HG02973 (cell line): ENCODE results near the gene PPP6R3.
"Not testable (repeated sequence)": the region's sequence is repeated elsewhere in the genome, so short reads cannot be mapped to it uniquely, and the experiment has no call there.

Source experiments
- ATAC-seq: cut with Tn5 transposase; IDR thresholded peaks from one replicate; pipeline ENCODE4 v1.9.1; 2021; ENCODE audit warnings: moderate library complexity; ENCODE audit not compliant: unreplicated experiment

Gene PPP6R3

GRCh38 chr11:68436162-68436888 is 24.2 kb upstream of the PPP6R3 start:
- ATAC-seq: no peak

DNA sequence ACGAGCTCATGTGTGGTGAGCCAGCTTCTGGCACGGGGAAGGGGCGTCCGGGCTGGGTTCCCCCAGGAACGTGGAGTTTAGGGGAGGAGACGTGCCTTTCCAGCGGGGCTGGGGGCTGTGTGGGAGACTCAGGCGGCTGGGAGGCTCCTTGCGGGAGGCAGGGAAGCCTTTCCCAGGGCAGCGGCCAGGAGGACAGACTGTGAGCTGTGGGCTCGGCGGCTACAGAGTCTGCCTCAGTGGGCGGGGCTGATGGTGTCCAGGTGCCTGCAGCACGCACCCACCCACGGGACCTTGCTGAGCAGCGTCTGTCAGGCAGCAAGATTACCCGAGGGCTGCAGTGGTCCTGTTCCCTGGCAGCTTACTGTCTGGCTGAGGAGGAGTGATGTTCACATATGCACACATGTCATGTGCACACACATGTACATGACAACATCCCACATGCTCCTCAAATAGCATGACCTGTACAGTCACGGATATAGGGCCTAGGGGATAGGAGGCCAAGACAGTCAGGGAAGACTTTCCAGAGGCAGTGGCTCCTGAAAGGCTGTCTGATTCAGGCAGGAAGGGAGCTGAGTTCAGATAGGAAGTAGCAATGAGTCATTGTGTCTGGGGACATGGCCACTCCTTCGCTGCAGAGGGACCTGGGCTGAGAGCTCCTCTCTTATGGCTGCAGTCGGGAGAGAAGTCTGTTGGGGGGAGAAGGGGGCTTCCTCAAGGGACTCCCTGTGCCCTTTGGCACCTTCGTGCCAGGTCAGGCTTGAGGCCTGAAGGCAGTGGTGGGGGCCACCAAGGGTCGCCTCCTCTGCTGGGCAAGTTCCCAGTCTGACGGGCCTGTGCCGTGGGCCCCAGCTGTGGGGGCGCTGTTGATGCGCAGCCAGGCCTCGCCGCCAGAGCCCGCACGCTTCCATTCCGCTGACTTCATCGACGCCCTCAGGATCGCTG is 23.3 kb upstream of the PPP6R3 start:
- ATAC-seq: no peak

GRCh38 chr11:68437927-68438657 is 22.5 kb upstream of the PPP6R3 start:
- ATAC-seq: no peak

- ATAC-seq: no peak
Measured at GRCh38 chr11:68438658-68439259, 21.8 kb upstream of the PPP6R3 start.

GRCh38 chr11:68439355-68440065 is 21.0 kb upstream of the PPP6R3 start:
- ATAC-seq: no peak

DNA sequence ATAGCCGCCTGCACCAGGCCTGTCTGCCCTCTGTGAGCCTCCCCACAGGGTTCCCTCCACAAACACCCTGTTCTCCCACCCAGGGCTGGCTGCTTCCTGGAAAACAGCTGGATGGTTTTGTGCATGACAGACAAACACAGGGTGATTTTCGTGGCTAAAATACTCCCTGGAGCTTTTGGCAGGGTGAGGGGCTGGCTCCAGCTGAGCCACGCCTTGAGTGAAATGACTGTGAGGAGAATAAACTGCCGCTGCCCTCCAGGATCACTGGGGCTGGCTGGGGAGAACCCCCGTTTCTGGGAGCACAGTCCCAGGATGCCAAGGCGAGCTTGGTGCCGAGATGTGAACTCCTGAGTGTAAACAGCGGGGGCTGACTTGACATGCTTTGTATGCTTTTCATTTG is 20.3 kb upstream of the PPP6R3 start:
- ATAC-seq: no peak

DNA sequence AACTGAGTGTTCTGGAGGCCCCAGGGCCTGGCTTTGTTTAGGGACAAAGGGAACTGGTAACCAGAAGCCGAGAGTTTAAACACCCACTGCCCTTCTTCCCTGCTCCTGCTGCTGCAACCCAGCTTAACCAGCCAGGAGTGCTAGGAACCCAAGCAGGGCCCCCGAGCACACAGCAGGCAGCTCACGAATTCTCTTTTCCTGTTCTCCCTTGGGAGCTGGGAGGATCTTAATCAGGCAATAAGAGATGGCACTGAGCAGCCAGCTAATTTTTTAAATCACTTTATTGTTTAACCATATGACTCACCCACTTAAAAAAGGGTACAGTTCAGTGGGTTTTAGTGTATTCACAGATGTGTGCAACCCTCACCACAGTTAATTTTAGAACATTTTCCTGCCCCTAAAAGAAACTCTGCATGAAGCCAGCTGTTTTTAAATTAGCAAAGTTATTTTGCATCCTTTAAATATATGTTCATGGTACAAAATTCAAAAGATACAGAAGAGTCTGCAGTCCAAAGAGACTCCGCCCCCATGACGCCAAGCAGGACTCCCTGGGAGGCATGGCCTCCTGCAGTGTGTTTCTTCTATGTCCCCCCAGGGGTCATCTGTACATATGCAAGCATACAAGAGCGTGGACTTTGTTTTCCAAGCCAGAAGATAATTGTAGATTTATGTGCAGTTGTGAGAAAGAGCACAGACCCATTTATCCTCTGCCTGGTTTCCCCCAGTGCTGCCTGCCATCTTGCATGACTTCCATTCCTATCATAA is 18.9 kb upstream of the PPP6R3 start:
- ATAC-seq: no peak

GRCh38 chr11:68442433-68442832 is 18.1 kb upstream of the PPP6R3 start:
- ATAC-seq: no peak

- no peak for ATAC-seq
Measured at GRCh38 chr11:68444566-68444965, 16.0 kb upstream of the PPP6R3 start.

GRCh38 chr11:68445531-68446035 is 15.0 kb upstream of the PPP6R3 start:
- no peak for ATAC-seq

- no peak for ATAC-seq
Measured at GRCh38 chr11:68446046-68446725, 14.4 kb upstream of the PPP6R3 start.

GRCh38 chr11:68447015-68447801 is 13.3 kb upstream of the PPP6R3 start:
- ATAC-seq: no peak

DNA sequence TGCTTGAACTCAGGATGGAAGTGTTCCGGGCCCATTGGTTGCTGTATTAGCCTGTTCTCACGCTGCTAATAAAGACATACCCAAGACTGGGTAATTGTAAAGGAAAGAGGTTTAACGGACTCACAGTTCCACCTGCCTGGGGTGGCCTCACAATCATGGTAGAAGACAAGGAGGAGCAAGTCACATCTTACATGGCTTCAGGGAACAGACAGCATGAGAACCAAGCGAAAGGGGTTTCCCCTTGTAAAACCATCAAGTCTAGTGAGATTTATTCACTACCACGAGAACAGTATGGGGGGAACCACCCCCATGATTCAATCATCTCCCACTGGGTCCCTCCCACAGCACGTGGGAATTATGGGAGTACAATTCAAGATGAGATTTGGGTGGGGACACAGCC is 12.6 kb upstream of the PPP6R3 start:
- ATAC-seq: not testable (repeated sequence)

GRCh38 chr11:68448604-68449011 is 11.9 kb upstream of the PPP6R3 start:
- no peak for ATAC-seq

GRCh38 chr11:68449951-68450350 is 10.6 kb upstream of the PPP6R3 start:
- ATAC-seq: no peak

- no peak for ATAC-seq
Measured at GRCh38 chr11:68450711-68451110, 9.8 kb upstream of the PPP6R3 start.

DNA sequence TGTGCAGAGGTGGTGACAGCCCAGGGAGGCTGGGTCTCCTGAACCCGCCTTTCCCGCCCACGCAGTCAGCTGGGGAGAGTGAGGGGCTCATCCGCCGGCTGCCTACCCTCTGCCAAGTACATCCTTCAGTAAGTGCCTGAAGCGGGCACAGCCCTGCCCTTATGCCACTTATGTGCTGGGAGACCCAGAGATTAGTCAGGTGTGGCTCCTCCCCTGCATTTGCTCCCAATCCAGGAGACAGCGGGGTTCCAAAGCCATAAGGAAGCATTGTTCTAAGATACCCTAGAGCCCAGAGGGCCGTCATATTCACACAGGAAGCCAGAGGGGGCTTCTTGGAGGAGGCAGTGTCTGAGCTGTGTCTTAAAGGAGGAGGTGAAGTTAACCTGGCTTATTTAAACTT is 5.8 kb upstream of the PPP6R3 start:
- ATAC-seq: no peak

DNA sequence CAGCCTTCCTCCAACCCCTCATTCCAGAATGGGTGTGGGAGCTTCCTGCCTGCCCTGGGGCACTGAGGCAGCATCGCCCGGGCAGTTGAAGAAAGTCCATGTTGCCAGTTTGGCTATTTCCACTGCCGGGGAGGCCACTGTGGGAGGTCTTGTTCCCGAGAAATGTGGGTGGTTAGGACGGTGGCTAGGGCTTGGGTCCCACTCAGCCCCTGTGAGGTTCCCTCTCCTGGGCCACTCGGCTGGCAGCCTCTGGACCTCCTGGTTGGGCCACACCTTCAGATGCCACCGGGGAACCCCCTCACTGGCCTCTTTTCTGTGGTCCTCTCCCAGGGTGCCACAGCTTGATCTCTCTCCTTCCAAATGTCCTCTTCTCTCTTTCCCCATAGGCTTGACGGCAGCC is 5.1 kb upstream of the PPP6R3 start:
- no peak for ATAC-seq
